Pons (tissue), 1 donor: Measurements from ENCODE around the gene TMEM236.

Source experiments
- DNase-seq: peaks from one replicate; pipeline ENCODE4 v3.0.0-alpha.2; 2016; ENCODE audit warnings: low spot score

The TMEM236 gene

GRCh38 chr10:17787087-17787961 is 35.3 kb downstream of the TMEM236 start:
- DNase-seq, result no peak

- no peak for DNase-seq
Measured at GRCh38 chr10:17788646-17789045, 36.6 kb downstream of the TMEM236 start.

- DNase-seq, result no peak
Measured at GRCh38 chr10:17789396-17789795, 37.4 kb downstream of the TMEM236 start.

GRCh38 chr10:17790651-17791050 is 38.6 kb downstream of the TMEM236 start:
- no peak for DNase-seq

DNA sequence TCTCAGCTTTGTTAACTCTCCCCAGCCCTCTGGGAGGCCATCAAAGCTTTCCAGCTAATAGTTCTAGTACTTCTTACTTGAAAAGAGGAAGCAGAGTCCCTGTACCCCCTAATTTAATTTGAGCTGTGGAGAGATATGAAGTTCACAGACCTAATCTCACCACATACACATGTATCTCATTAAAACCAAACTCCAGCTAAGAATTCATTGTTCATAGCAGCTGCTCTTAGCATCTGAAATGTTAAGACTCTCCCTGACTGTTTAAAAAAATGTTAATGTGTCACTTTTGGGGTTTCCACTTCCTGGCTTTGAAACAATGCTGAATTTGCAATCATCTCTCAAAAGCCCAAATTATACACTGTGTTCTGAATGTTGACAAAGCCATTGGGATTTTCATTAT is 41.0 kb downstream of the TMEM236 start:
- no peak for DNase-seq

- DNase-seq, result no peak
Measured at GRCh38 chr10:17793823-17794644, 42.0 kb downstream of the TMEM236 start.

DNA sequence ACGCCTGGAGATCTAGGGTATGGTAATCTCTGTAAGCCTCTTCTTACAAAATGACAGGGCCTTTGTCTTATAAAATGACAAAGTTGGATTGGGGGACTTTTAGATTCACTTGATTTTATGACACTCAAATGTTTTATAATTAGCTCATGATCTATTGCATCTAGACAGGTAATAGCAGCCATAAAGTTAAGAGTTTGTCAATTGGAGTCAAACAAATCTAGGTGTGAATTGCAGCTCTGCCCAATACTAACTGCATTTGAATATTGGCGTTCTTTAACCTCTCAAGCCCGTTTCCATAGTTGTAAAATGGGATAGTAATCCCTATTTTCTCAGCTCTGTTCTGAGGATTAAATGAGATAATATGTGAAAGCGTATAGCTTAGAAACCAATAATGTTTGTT is 43.1 kb downstream of the TMEM236 start:
- DNase-seq, result no peak

DNA sequence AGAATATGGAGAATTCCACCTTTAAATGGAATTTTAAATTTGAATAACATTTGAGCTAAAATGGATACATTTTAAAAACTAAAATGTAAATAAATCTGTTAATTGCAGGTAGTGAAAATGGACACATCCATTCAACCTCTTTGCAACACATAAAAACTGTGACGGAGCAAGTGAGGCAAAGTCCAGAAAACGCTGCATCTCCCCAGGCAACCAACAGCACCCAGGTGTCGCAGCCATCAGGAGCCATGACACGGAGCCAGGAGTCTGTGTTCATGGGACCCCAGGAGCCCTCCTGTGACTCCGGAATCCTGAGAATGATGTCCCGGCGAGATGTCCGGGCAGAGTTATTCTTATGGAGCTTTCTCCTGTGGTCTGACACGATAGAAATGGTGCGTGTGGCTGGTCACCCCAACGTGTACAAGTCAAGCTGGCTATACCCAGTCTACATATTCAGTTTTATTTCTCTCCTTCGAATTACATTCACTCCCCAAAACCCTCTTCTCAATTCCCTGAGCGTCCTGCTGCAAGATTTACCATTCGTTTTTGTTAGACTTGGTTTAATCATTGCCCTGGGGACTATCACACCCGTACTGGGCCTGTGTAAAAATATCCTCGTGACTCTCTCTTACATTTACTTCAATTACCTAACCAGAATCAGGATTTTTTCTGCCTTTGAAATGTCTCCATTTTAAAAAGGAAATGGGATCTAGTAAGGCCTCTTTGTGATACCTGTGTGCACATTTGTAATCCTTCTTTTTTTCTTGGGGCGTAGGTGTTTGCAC is 44.0 kb downstream of the TMEM236 start:
- DNase-seq, result no peak

- no peak for DNase-seq
Measured at GRCh38 chr10:17801507-17801906, 49.5 kb downstream of the TMEM236 start.

DNA sequence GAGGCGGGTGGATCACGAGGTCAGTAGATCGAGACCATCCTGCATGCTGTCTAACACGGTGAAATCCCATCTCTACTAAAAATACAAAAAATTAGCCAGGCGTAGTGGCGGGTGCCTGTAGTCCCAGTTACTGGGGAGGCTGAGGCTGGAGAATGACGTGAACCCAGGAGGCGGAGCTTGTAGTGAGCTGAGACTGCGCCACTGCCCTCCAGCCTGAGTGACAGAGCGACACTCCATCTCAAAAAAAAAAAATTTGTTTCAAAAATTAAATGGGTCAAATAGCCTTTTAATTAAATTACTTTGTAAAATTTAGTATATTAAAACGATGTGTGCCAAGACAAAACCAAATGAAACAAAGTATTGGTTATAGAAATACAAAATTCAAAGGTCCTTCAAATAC is 50.3 kb downstream of the TMEM236 start:
- DNase-seq, result no peak

DNA sequence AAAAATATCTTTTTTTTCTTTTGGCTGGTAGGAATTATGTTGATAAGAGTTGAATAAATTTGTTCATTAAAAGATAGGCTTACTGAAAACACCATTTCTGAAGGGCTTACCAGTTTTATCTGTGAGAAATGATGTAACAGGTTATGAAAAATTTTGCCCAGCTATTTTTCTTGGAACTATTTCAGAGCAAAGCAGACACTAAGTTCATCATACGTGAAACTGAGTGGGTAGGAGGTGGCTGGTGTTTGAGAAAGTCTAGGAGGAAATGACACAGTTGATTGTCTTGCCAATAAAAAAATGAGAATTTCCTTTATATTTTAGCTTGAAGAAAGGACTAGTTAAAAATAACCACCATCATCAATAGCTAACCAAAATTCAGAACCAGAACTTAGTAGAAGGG is 51.0 kb downstream of the TMEM236 start:
- no peak for DNase-seq

GRCh38 chr10:17805330-17805729 is 53.3 kb downstream of the TMEM236 start:
- no peak for DNase-seq

DNA sequence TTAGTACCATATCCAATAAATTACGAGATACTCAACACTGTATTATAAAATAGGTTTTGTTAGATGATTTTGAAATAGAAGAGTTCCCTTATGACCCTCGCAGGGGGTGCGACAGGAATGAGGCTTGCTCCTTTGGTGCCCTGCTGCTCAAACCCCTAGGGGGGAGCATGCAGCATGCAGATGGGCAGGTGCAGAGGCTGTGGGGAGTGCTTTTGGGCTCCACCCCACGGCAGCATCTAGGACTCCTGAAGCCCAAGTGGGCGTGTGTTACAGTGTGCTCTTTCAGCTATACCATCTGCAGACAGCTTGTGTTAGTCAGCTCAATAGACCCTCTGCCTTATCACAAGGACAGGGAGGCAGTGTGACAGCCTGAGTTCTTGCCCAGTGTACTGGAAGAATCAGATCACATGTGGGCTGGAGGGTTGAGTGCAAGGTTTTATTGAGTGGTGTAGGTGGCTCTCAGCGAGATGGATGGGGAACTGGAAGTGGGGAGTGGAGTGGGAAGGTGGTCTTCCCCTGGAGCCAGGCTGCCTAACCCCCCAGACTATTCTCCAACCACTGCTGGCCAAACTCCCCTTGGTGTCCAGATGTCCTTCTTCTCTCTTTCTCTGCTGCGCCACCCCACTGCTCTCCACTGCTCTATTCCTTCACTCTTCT is 54.0 kb downstream of the TMEM236 start:
- DNase-seq, result no peak

GRCh38 chr10:17808971-17809841 is 57.2 kb downstream of the TMEM236 start, which contains the start of gene MRC1:
Gene MRC1, plus strand, starts transcription at chr10:17809348. Its CDS starts 118 bp downstream, at chr10:17809466.
- DNase-seq, result no peak

- no peak for DNase-seq
Measured at GRCh38 chr10:17811146-17811865, 59.3 kb downstream of the TMEM236 start.

- DNase-seq, result no peak
Measured at GRCh38 chr10:17814973-17815372, 63.0 kb downstream of the TMEM236 start.

DNA sequence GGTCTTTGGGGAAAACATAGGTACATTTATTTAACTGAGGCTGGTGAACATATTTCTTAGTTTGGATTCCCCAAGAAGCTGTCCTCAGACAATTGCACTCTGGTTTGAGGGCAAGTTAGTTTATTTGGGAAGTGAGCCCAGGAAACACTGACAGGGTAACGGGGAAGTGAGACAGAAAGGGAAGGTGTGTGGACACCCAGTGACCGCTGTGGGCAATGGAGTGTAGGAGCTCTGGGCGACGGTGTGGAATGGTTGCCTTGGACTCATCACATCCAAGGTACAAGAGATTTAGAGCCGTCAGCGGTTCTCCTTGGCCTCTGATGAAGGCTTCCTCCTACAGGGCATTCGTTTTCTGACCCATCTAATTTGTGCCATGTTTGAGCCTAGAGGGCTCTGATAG is 64.2 kb downstream of the TMEM236 start:
- DNase-seq, result no peak

- no peak for DNase-seq
Measured at GRCh38 chr10:17817316-17817715, 65.3 kb downstream of the TMEM236 start.

DNA sequence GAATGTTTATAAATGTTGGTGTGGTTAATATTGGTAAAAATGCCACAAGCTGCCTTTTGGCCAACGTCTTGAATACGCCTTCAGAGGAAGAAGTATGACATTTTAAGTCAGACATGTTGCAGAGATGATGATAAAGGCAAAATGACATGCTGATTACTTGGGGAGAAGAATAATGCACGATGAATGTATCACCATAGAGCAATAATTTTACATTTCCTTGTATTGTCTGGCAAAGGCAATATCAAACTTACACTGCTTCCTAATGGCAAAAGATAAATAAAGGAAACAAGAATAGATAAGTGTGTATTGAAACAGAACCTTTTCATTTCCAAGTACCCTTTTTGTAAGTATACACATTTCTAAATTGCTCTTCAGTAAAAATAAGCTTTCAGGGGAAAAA is 65.8 kb downstream of the TMEM236 start:
- no peak for DNase-seq

DNA sequence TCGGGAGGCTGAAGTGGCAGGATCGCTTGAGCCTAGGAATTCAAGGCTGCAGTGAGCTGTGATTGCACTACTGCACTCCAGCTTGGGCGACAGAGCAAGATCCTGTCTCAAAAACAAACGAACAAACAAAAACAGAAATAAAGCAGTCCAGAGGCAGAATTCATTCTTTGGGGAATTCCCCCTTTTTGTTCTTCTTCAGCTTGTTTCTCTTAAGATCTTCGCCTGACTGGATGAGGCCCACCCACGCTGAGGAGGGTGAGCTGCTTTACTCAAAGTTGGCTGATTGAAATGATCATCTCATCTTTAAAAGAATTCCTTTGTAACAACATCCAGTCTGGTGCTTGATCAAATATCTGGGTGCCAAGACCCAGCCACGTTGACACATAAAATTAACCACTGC is 67.8 kb downstream of the TMEM236 start:
- no peak for DNase-seq
